HepG2 (cell line): ENCODE results near the gene COL5A2.

Experiments
- JUNB ChIP-seq: sonication (generic); formaldehyde crosslinking; IDR thresholded peaks from 2 replicates; pipeline ENCODE4 v1.8.0; 2022; ENCODE audit warnings: missing genetic modification reagents, mild to moderate bottlenecking, borderline replicate concordance
- SNAPC5 ChIP-seq: sonication (generic); formaldehyde crosslinking; IDR thresholded peaks from 2 replicates; pipeline ENCODE4 v1.8.1; 2023; ENCODE audit warnings: mild to moderate bottlenecking, missing genetic modification reagents, borderline replicate concordance
- SP1 ChIP-seq, 2 experiments: fragments of 450-650 bp in 1 of 2; sonication (generic) in 1 of 2; formaldehyde crosslinking in 1 of 2; IDR thresholded peaks; 2 replicates each; pipeline versions ENCODE4 v1.4.0 to v1.6.1; 2016 to 2020; ENCODE audit warnings: missing genetic modification reagents in 1 of 2
- TBP ChIP-seq: sonication (generic); formaldehyde crosslinking; IDR thresholded peaks from 2 replicates; pipeline ENCODE4 v1.5.0; 2020; ENCODE audit warnings: missing genetic modification reagents
- TCF12 ChIP-seq, 2 experiments: fragments of 450-650 bp in 1 of 2; sonication (generic) in 1 of 2; formaldehyde crosslinking in 1 of 2; IDR thresholded peaks; 2 replicates each; pipeline versions ENCODE4 v1.6.1 to v1.8.0; 2017 to 2022; ENCODE audit warnings: antibody characterized with exemption in 1 of 2, mild to moderate bottlenecking in 1 of 2, missing genetic modification reagents in 1 of 2, moderate library complexity in 1 of 2
- ZBTB40 ChIP-seq, 2 experiments: fragments of 450-650 bp in 1 of 2; sonication (generic) in 1 of 2; formaldehyde crosslinking in 1 of 2; IDR thresholded peaks; 2 replicates each; pipeline versions ENCODE4 v1.6.1 to v1.8.0; 2016 to 2022; ENCODE audit warnings: antibody characterized with exemption in 1 of 2, mild to moderate bottlenecking in 1 of 2, missing genetic modification reagents in 1 of 2
- ZBTB8A ChIP-seq: sonication (generic); formaldehyde crosslinking; IDR thresholded peaks from 2 replicates; pipeline ENCODE4 v1.4.0; 2020; ENCODE audit warnings: mild to moderate bottlenecking, low read depth, missing genetic modification reagents, borderline replicate concordance
- TF ChIP-seq, protein P1 (sequence below): sonication (generic); formaldehyde crosslinking; IDR thresholded peaks from 2 replicates; pipeline ENCODE4 v1.5.0; 2020; ENCODE audit warnings: mild to moderate bottlenecking, missing genetic modification reagents, moderate library complexity
- TF ChIP-seq, protein P2 (sequence below): sonication (generic); formaldehyde crosslinking; IDR thresholded peaks from 2 replicates; pipeline ENCODE4 v1.5.0; 2020; ENCODE audit warnings: missing genetic modification reagents

DNA sequence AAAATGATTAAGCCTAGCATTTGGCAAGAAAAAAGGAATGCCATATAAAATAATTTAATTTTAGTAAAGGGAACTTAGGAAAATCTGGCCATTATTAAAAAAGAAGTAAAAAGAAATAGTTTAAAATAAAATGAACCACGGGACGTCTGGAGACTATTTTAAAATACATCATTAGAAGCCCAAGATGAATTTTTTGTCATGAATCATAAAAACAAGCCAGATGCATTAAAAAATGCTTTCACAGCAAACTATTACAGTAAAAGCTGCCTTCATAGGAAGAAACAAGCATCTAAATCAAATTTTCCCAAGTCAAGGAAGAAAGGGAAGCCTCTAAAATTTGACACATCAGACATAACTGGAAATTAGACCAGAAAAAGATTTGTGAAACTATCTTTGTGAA, 33.0 kb downstream of the COL5A2 start:
- TF ChIP-seq SNAPC5 (CRISPR knock-in tag): no peak
- TF ChIP-seq TBP (CRISPR knock-in tag): no peak
- no peak for TF ChIP-seq ZBTB40 (IDR thresholded peaks at IDR 0.05)
- no peak for TF ChIP-seq ZBTB40 (CRISPR knock-in tag; IDR thresholded peaks at IDR 0.05)
- TF ChIP-seq, protein P1, sequence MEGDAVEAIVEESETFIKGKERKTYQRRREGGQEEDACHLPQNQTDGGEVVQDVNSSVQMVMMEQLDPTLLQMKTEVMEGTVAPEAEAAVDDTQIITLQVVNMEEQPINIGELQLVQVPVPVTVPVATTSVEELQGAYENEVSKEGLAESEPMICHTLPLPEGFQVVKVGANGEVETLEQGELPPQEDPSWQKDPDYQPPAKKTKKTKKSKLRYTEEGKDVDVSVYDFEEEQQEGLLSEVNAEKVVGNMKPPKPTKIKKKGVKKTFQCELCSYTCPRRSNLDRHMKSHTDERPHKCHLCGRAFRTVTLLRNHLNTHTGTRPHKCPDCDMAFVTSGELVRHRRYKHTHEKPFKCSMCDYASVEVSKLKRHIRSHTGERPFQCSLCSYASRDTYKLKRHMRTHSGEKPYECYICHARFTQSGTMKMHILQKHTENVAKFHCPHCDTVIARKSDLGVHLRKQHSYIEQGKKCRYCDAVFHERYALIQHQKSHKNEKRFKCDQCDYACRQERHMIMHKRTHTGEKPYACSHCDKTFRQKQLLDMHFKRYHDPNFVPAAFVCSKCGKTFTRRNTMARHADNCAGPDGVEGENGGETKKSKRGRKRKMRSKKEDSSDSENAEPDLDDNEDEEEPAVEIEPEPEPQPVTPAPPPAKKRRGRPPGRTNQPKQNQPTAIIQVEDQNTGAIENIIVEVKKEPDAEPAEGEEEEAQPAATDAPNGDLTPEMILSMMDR (CRISPR knock-in tag): no peak
- no peak for TF ChIP-seq SP1 (IDR thresholded peaks at IDR 0.05)
- no peak for TF ChIP-seq SP1 (CRISPR knock-in tag; IDR thresholded peaks at IDR 0.05)
- TF ChIP-seq, protein P2, sequence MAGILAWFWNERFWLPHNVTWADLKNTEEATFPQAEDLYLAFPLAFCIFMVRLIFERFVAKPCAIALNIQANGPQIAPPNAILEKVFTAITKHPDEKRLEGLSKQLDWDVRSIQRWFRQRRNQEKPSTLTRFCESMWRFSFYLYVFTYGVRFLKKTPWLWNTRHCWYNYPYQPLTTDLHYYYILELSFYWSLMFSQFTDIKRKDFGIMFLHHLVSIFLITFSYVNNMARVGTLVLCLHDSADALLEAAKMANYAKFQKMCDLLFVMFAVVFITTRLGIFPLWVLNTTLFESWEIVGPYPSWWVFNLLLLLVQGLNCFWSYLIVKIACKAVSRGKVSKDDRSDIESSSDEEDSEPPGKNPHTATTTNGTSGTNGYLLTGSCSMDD (CRISPR knock-in tag): no peak
- TF ChIP-seq JUNB (CRISPR knock-in tag): no peak
- no peak for TF ChIP-seq TCF12 (IDR thresholded peaks at IDR 0.05)
- TF ChIP-seq TCF12 (CRISPR knock-in tag; IDR thresholded peaks at IDR 0.05): no peak
- TF ChIP-seq ZBTB8A (CRISPR knock-in tag): no peak
